H1 (cell line): Measurements from ENCODE around the gene NOTCH2NLA. TPM values are rescaled to one million over a fixed set of nuclear protein-coding genes. Genes with fewer than 3 reads are reported as not detected.
"Not testable (repeated sequence)": the region's sequence is repeated elsewhere in the genome, so short reads cannot be mapped to it uniquely, and the experiment has no call there.

Experiments used
- CTCF ChIA-PET: fragments of 300-600 bp; sonication (Branson Sonifier 250); formaldehyde crosslinking; loops from one replicate; lab custom pipeline; 2021; ENCODE audit not compliant: partially characterized antibody; lab: Charles Lee
- POLR2A ChIA-PET: fragments of 300-600 bp; sonication (Branson Sonifier 250); formaldehyde crosslinking; loops from one replicate; lab custom pipeline; 2021; ENCODE audit warnings: inconsistent platforms; ENCODE audit not compliant: partially characterized antibody; lab: Charles Lee
- DNase-seq, 2 experiments: peaks; one replicate each; pipeline versions ENCODE4 v3.0.0 to v3.0.0-alpha.2; 2010 to 2022; ENCODE audit warnings: low spot score in 2 of 2, low read depth in 1 of 2, mixed read lengths in 1 of 2
- FAIRE-seq: peaks from 2 replicates; lab custom pipeline; 2011; peaks lifted over from hg19 to GRCh38; lab: Jason Lieb, UNC
- H2AFZ ChIP-seq: 2 replicates; pipeline ENCODE4 v1.8.1; 2012; ENCODE audit warnings: low read length, inconsistent platforms
- H2AK5ac ChIP-seq: 2 replicates; pipeline ENCODE4 v1.6.1; 2013; ENCODE audit warnings: low read depth, low read length
- H2BK120ac ChIP-seq: replicated peaks from 2 replicates; pipeline ENCODE3; 2013; ENCODE audit warnings: low read depth, low read length, inconsistent platforms
- H2BK12ac ChIP-seq: 2 replicates; pipeline ENCODE4 v1.6.1; 2013; ENCODE audit warnings: low read depth, low read length
- H2BK15ac ChIP-seq: 2 replicates; pipeline ENCODE4 v1.6.1; 2013; ENCODE audit warnings: low read length
- H2BK20ac ChIP-seq: 2 replicates; pipeline ENCODE4 v1.6.1; 2013; ENCODE audit warnings: low read length
- H2BK5ac ChIP-seq: 2 replicates; pipeline ENCODE4 v1.6.1; 2013; ENCODE audit warnings: low read depth, low read length
- H3K14ac ChIP-seq: 2 replicates; pipeline ENCODE4 v1.6.1; 2013; ENCODE audit warnings: inconsistent platforms; ENCODE audit not compliant: insufficient read length
- H3K18ac ChIP-seq: 2 replicates; pipeline ENCODE4 v1.6.1; 2013; ENCODE audit warnings: low read length; ENCODE audit errors: extremely low read depth
- H3K23ac ChIP-seq: 2 replicates; pipeline ENCODE4 v1.6.1; 2013; ENCODE audit warnings: inconsistent platforms; ENCODE audit not compliant: insufficient read length
- H3K23me2 ChIP-seq: 2 replicates; pipeline ENCODE4 v1.6.1; 2013; ENCODE audit warnings: low read depth, low read length
- H3K27ac ChIP-seq: 2 replicates; pipeline ENCODE4 v1.6.1; 2011; ENCODE audit warnings: low read depth, low read length, inconsistent platforms
- H3K27me3 ChIP-seq, 4 experiments: replicated peaks in 1 of 4; 1 replicate in 1 of 4; 2 replicates in 3 of 4; pipeline versions ENCODE4 v1.6.1 to v1.8.1; 2011 to 2013; ENCODE audit warnings: low read length in 3 of 4, mild to moderate bottlenecking in 3 of 4, inconsistent platforms in 2 of 4, mixed read lengths in 2 of 4, moderate library complexity in 1 of 4; ENCODE audit not compliant: control insufficient read depth in 3 of 4, insufficient read depth in 3 of 4; ENCODE audit errors: extremely low read depth in 1 of 4
- H3K36me3 ChIP-seq, 4 experiments: 2 replicates each; pipeline versions ENCODE4 v1.6.1 to v1.8.1; 2011 to 2013; ENCODE audit warnings: mild to moderate bottlenecking in 4 of 4, low read length in 3 of 4, moderate library complexity in 2 of 4, control low read depth in 1 of 4, inconsistent platforms in 1 of 4; ENCODE audit not compliant: insufficient read depth in 4 of 4, control insufficient read depth in 2 of 4
- H3K4ac ChIP-seq: replicated peaks from 2 replicates; pipeline ENCODE3; 2013; ENCODE audit warnings: low read length, low read depth, mixed read lengths, inconsistent platforms; ENCODE audit not compliant: insufficient read length
- H3K4me1 ChIP-seq, 4 experiments: replicated peaks in 1 of 4; 1 replicate in 1 of 4; 2 replicates in 3 of 4; pipeline versions ENCODE4 v1.6.1 to v1.8.1; 2011 to 2013; ENCODE audit warnings: low read length in 3 of 4, inconsistent platforms in 2 of 4, mixed read lengths in 1 of 4; ENCODE audit not compliant: insufficient read depth in 4 of 4, control insufficient read depth in 3 of 4
- H3K4me2 ChIP-seq, 2 experiments: 2 replicates each; pipeline versions ENCODE4 v1.6.1 to v1.8.1; 2011 to 2013; ENCODE audit warnings: low read depth in 2 of 2, low read length in 2 of 2, control low read depth in 1 of 2, inconsistent platforms in 1 of 2, mild to moderate bottlenecking in 1 of 2; ENCODE audit not compliant: insufficient read depth in 1 of 2
- H3K4me3 ChIP-seq, 4 experiments: fragments of 200-600, 300-600 bp in 1 of 4; sonication (generic), shearing (Covaris generic), sonication (Bioruptor Twin) in 1 of 4; 2 replicates each; pipeline versions ENCODE4 v1.5.1 to v1.8.1; 2011 to 2016; ENCODE audit warnings: low read length in 4 of 4, low read depth in 3 of 4, control low read depth in 2 of 4, inconsistent platforms in 2 of 4, mild to moderate bottlenecking in 2 of 4, mixed read lengths in 1 of 4, moderate library complexity in 1 of 4; ENCODE audit not compliant: insufficient read depth in 2 of 4; ENCODE audit errors: extremely low read depth in 1 of 4
- H3K56ac ChIP-seq: replicated peaks from 2 replicates; pipeline ENCODE3; 2013; ENCODE audit warnings: low read depth, mild to moderate bottlenecking, mixed read lengths, low read length, inconsistent platforms; ENCODE audit not compliant: insufficient read length
- H3K79me1 ChIP-seq: 2 replicates; pipeline ENCODE4 v1.6.1; 2013; ENCODE audit warnings: low read depth, low read length, control low read depth
- H3K79me2 ChIP-seq, 2 experiments: 2 replicates each; pipeline versions ENCODE4 v1.6.1 to v1.8.1; 2012 to 2013; ENCODE audit warnings: low read length in 2 of 2, mild to moderate bottlenecking in 2 of 2, inconsistent platforms in 1 of 2; ENCODE audit not compliant: insufficient read depth in 2 of 2, control insufficient read depth in 1 of 2
- H3K9ac ChIP-seq, 4 experiments: replicated peaks in 1 of 4; 1 replicate in 1 of 4; 2 replicates in 3 of 4; pipeline versions ENCODE4 v1.6.1 to v1.8.1; 2011 to 2013; ENCODE audit warnings: low read depth in 3 of 4, low read length in 3 of 4, control low read depth in 2 of 4, mild to moderate bottlenecking in 2 of 4, moderate library complexity in 2 of 4, inconsistent platforms in 1 of 4; ENCODE audit errors: extremely low read depth in 1 of 4
- H3K9me3 ChIP-seq, 2 experiments: 2 replicates each; pipeline versions ENCODE4 v1.6.1 to v1.8.1; 2012 to 2013; ENCODE audit warnings: mild to moderate bottlenecking in 2 of 2, moderate library complexity in 2 of 2, control low read depth in 1 of 2, inconsistent platforms in 1 of 2, low read depth in 1 of 2, low read length in 1 of 2, mixed read lengths in 1 of 2; ENCODE audit not compliant: insufficient read depth in 2 of 2
- H4K20me1 ChIP-seq, 2 experiments: replicated peaks in 1 of 2; 2 replicates each; pipeline versions ENCODE3 to v1.8.1; 2011 to 2013; ENCODE audit warnings: inconsistent platforms in 2 of 2, low read length in 2 of 2, mild to moderate bottlenecking in 1 of 2; ENCODE audit not compliant: insufficient read depth in 2 of 2, control insufficient read depth in 1 of 2
- H4K5ac ChIP-seq: 2 replicates; pipeline ENCODE4 v1.6.1; 2013; ENCODE audit warnings: low read length, low read depth, mixed read lengths, inconsistent platforms; ENCODE audit not compliant: insufficient read length
- H4K8ac ChIP-seq: 2 replicates; pipeline ENCODE4 v1.8.0; 2013; ENCODE audit warnings: mild to moderate bottlenecking, moderate library complexity, low read length, inconsistent platforms; ENCODE audit not compliant: insufficient read depth; ENCODE audit errors: extremely low read depth
- H4K91ac ChIP-seq: replicated peaks from 2 replicates; pipeline ENCODE3; 2013; ENCODE audit warnings: low read length, mixed read lengths, inconsistent platforms; ENCODE audit not compliant: insufficient read length
- WGBS, 2 experiments: shearing (Covaris generic) in 1 of 2; methylation state at CpG; one replicate each; pipeline versions ENCODE4 v1.1.6 to v1.1.7; 2013 to 2015; ENCODE audit warnings: low lambda C conversion rate in 2 of 2, mixed read lengths in 2 of 2, inconsistent platforms in 1 of 2, low coverage in 1 of 2, missing lambda C conversion rate in 1 of 2; ENCODE audit not compliant: insufficient replicate concordance in 2 of 2, insufficient coverage in 1 of 2, insufficient read length in 1 of 2; ENCODE audit errors: extremely low coverage in 1 of 2, missing lambda C conversion rate in 1 of 2; 5-methylcytosine and 5-hydroxymethylcytosine counted together
- polyA plus RNA-seq, 7 experiments: library from polyadenylated mRNA; depleted of rRNA in 3 of 7; stranded (reverse) in 5 of 7; unstranded in 2 of 7; fragments of >200 nt in 5 of 7; fragments of 200-250 nt in 2 of 7; gene quantifications; 1 replicate in 5 of 7; 2 replicates in 1 of 7; 4 replicates in 1 of 7; pipeline versions ENCODE4 v1.2.1 to v1.2.3, GENCODE V29; 2011 to 2013; ENCODE audit warnings: missing spikeins in 2 of 7, mixed read lengths in 2 of 7
- total RNA-seq: library from RNA; stranded (reverse); fragmentation: NEBNext Ultra II Directional; extraction: Animal tissue kit (Norgen Biotek cat#: 25700); gene quantifications from 2 replicates; pipeline ENCODE4 v1.2.1, GENCODE V29; 2021

Gene NOTCH2NLA
- total and polyA plus RNA-seq, 2 of the 8 experiments (the other 6 are each of a cell fraction or from before 2014, with no cell fraction given), result 4.1 to 6.2 TPM

GRCh38 chr1:146236026-146236601, 7.3 kb upstream of the NOTCH2NLA start:
- H4K91ac ChIP-seq, H4K8ac ChIP-seq, H3K14ac ChIP-seq, H3K9me3 ChIP-seq, H3K27ac ChIP-seq, POLR2A ChIA-PET, H2BK120ac ChIP-seq, H4K5ac ChIP-seq, DNase-seq, H3K9ac ChIP-seq, H3K79me2 ChIP-seq, H3K56ac ChIP-seq, H3K23me2 ChIP-seq, H3K4ac ChIP-seq, CTCF ChIA-PET, H3K23ac ChIP-seq, H3K4me3 ChIP-seq, H2BK20ac ChIP-seq, H2BK12ac ChIP-seq, H3K4me2 ChIP-seq, FAIRE-seq, H2BK5ac ChIP-seq, H3K79me1 ChIP-seq, H3K4me1 ChIP-seq, H2AFZ ChIP-seq, H3K36me3 ChIP-seq, H2BK15ac ChIP-seq, H4K20me1 ChIP-seq, H3K18ac ChIP-seq, H3K27me3 ChIP-seq, H2AK5ac ChIP-seq: not testable (repeated sequence)
- no CpG with 5 or more reads among the region's 5 CpGs for WGBS, 2 experiments
